GM19467 (cell line): ENCODE data around the gene CD52.
"Not testable (repeated sequence)": the region's sequence is repeated elsewhere in the genome, so short reads cannot be mapped to it uniquely, and the experiment has no call there.

Experiments used
- ATAC-seq: cut with Tn5 transposase; IDR thresholded peaks from one replicate; pipeline ENCODE4 v1.9.1; 2021; ENCODE audit warnings: mild to moderate bottlenecking, moderate library complexity; ENCODE audit not compliant: unreplicated experiment

Gene CD52

GRCh38 chr1:26327956-26328362 lies 10.2 kb downstream of the CD52 start:
- no peak for ATAC-seq

GRCh38 chr1:26328597-26328996 lies 10.8 kb downstream of the CD52 start:
- ATAC-seq, result no peak

- ATAC-seq, result not testable (repeated sequence)
Measured at GRCh38 chr1:26329380-26329779, 11.6 kb downstream of the CD52 start.

GRCh38 chr1:26330276-26330675 lies 12.5 kb downstream of the CD52 start:
- no peak for ATAC-seq

- ATAC-seq, result not testable (repeated sequence)
Measured at GRCh38 chr1:26333312-26333711, 15.6 kb downstream of the CD52 start.

GRCh38 chr1:26335774-26336476 lies 18.2 kb downstream of the CD52 start:
- ATAC-seq, result no peak

DNA sequence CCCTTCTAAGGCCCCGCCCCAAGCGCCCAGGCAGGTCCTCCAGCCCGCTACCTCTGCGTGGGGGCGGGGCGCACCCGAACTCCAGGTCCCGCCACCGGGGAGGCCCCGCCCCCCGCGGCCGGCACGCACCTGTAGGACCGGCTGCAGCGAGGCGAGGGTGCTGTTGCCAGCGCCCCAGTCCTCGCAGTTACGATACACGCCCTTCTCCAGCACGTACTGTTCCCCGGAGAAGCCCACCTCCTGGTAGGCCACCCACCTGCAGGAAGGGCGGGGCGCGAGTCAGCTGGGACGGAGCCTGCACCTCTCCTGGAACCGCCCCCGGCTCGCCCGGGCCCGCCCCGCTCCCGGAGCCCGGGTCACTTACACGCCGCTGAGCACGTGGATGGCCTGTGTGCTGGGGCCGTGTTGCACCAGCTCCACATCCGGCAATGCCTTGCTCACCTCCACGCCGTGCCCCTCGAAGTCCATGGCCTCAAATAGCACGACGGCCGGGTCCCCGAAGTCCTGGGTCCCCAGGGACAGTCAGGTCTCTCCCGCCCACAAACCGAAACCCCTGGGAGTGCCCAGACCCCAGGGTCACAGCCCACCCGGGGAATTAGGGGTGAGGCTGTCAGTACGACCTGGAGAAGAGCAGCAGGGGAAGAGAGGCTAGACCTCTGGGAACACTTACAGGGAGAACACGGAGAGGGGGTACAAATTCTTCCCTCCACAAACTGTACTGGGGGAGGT lies 18.9 kb downstream of the CD52 start:
- ATAC-seq, result peak; percentile 71

DNA sequence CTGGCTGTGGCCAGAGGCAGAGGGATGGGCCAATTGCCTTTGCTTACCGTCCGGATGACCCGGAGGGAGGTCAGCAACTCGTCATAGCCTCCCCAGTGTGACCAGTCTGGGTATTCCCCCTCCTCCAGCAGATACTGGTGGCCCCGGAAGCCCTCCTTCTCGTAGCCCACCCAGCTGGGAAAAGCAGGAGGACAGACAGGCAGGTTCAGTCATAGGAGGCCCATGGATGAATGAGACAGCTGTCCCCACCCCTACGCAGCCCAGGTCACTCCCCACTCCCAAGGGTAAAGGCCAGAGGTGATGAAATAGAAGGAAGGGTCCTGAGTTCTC lies 19.4 kb downstream of the CD52 start:
- ATAC-seq, result no peak

DNA sequence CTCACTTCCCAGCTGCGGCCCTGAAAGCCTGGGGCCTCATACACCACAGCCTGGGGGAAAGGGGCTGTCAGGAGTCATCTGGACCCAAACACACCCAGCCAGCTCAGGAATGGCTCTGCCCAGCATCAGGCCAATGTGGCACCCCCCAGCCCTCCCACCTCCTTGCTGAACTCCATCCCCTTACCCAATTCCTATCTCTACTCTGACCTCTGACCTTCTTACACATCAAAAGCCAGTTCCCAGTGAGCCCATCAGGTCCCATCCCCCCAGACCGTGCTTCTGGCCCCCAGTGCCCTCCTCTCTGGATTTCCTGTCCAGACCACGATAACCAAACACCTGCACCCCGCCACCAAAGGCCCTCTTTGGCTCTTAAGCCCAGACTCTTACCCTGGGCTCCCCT lies 19.9 kb downstream of the CD52 start:
- no peak for ATAC-seq

- no peak for ATAC-seq
Measured at GRCh38 chr1:26338670-26339069, 20.9 kb downstream of the CD52 start.

GRCh38 chr1:26340047-26340481 lies 22.3 kb downstream of the CD52 start:
- ATAC-seq, result no peak

DNA sequence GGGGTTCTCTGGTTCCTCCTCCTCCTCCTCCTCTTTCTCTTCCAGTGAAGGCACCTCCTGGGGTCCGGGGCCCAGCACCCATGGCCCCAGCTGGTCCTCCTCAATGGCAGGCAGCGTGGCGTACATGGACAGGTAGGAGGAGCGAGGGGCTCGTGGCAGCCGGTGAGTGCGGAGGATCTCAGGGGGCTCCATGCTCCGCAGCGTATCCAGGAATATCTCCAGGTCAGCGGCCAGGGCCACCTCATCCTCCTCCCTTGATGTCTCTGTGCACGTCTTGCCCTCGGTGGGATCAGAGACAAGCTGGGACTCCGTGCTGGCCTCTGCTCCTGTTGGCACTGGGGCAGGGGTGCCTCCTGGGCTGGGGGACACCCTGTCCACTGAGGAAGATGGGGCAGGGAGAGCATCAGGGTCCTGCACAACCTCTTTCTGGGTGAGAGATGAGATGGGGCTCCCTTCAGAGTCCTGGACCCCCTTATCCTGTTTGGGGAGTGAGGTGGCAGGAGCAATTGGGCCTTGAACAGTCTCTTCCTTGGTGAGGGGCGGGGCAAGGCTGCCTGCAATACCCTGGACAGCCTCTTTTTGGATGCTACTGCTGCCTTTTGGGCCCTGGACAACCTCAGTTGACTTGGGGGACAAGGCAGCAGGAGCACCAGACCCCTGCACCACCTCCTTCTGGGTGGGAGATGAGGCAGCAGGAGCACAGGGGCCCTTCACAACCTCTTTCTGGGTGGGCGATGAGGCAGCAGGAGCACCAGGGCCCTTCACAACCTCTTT lies 26.6 kb downstream of the CD52 start:
- no peak for ATAC-seq

DNA sequence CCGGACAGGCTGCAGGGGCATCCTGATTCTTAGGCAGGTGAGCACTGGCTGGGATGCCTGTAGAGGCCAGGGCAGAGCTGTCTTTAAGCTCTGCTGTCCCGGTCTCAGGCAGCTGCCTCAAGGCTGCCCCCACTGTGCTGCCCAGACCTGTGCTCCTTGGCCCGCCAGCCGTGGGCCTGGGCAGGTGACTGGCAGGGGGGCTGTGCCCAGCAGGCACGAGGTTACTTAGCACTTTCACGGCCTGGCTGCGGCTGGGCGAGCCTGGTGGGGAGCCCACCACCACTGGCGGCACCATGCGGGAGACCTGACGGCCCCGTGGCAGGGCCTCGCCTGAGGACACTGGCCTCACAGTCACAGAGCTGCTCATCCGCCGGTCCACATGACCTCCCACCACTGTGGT lies 28.0 kb downstream of the CD52 start:
- ATAC-seq, result no peak

GRCh38 chr1:26346274-26347033 lies 28.7 kb downstream of the CD52 start:
- no peak for ATAC-seq

GRCh38 chr1:26349188-26349876 lies 31.6 kb downstream of the CD52 start:
- ATAC-seq, result no peak

DNA sequence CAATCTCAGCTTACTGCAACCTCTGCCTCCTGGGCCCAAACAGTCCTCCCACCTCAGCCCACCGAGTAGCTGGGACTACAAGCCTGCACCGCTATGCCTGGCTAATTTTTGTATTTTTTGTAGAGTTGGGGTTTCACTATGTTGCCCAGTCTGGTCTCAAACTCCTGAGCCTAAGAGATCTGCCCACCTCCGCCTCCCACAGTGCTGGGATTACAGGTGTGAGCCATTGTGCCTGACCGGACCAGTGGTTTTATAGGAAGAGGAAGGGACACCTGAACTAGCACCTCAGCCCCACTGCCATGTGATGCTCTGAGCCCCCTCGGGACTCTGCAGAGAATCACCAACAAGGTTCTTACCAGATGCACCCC lies 32.1 kb downstream of the CD52 start:
- no peak for ATAC-seq

- ATAC-seq, result no peak
Measured at GRCh38 chr1:26350343-26350700, 32.6 kb downstream of the CD52 start.

GRCh38 chr1:26350701-26351589 lies 33.2 kb downstream of the CD52 start:
- ATAC-seq, result no peak

GRCh38 chr1:26351590-26352337 lies 34.0 kb downstream of the CD52 start:
- ATAC-seq, result no peak
